SU-DHL-6 (cell line): ENCODE data around the gene THSD4.

Experiments
- H2AFZ ChIP-seq: fragments of 200-600 bp; sonication (generic); 2 replicates; pipeline ENCODE4 v1.6.1; 2014; ENCODE audit warnings: low read depth, mild to moderate bottlenecking, moderate library complexity, mixed read lengths, antibody characterized with exemption, low read length; ENCODE audit not compliant: severe bottlenecking
- H3F3A ChIP-seq: fragments of 200-600 bp; shearing (Covaris generic); 2 replicates; pipeline ENCODE4 v1.6.0; 2016; ENCODE audit warnings: antibody characterized with exemption, mild to moderate bottlenecking; ENCODE audit not compliant: insufficient read depth
- H3K27ac ChIP-seq: fragments of 200-600 bp; sonication (generic); 2 replicates; pipeline ENCODE4 v1.5.1; 2016; ENCODE audit warnings: low read depth, mild to moderate bottlenecking, low read length, moderate library complexity, mixed read lengths
- H3K27me3 ChIP-seq: fragments of 200-600 bp; sonication (generic), shearing (Covaris generic); 2 replicates; pipeline ENCODE4 v1.6.0; 2014; ENCODE audit warnings: mild to moderate bottlenecking, low read length
- H3K36me3 ChIP-seq: fragments of 200-600 bp; sonication (generic); 2 replicates; pipeline ENCODE4 v1.6.1; 2014; ENCODE audit warnings: mild to moderate bottlenecking, low read length, mixed read lengths
- H3K4me2 ChIP-seq: fragments of 300-600, 200-600 bp; shearing (Covaris generic), sonication (generic); 2 replicates; pipeline ENCODE4 v1.6.0; 2014; ENCODE audit warnings: low read length, low read depth, mild to moderate bottlenecking; ENCODE audit not compliant: poor library complexity, severe bottlenecking
- H3K4me3 ChIP-seq: fragments of 200-600 bp; sonication (generic); 2 replicates; pipeline ENCODE4 v1.5.1; 2014; ENCODE audit warnings: antibody characterized with exemption, low read length, mild to moderate bottlenecking, mixed read lengths; ENCODE audit not compliant: insufficient read depth, poor library complexity, severe bottlenecking
- H3K79me2 ChIP-seq: fragments of 200-600 bp; sonication (generic); 2 replicates; pipeline ENCODE4 v1.6.1; 2014; ENCODE audit warnings: mild to moderate bottlenecking, low read length, moderate library complexity; ENCODE audit not compliant: insufficient read depth
- H3K9ac ChIP-seq: fragments of 200-600 bp; sonication (generic); 2 replicates; pipeline ENCODE4 v1.7.0; 2014; ENCODE audit warnings: mild to moderate bottlenecking, low read length
- H3K9me2 ChIP-seq: fragments of 200-600 bp; sonication (generic); replicated peaks from 2 replicates; pipeline ENCODE4 v1.6.1; 2014; ENCODE audit warnings: low read length; ENCODE audit not compliant: insufficient read depth
- H3K9me3 ChIP-seq: fragments of 200-600 bp; sonication (generic); 2 replicates; pipeline ENCODE4 v1.6.1; 2014; ENCODE audit warnings: low read length, mixed read lengths; ENCODE audit not compliant: insufficient read depth
- H4K20me1 ChIP-seq: fragments of 200-600 bp; sonication (generic); 2 replicates; pipeline ENCODE4 v1.6.1; 2014; ENCODE audit warnings: low read depth, mild to moderate bottlenecking, antibody characterized with exemption, low read length, moderate library complexity, mixed read lengths
- EZH2phosphoT487 ChIP-seq: fragments of 200-600 bp; sonication (generic), shearing (Covaris generic); conservative IDR thresholded peaks from 2 replicates; pipeline ENCODE4 v1.6.1; 2018; ENCODE audit warnings: mild to moderate bottlenecking, antibody characterized with exemption, low read length, moderate library complexity, mixed read lengths
- TF ChIP-seq, protein P1 (sequence below): fragments of 200-600 bp; sonication (generic); IDR thresholded peaks from one replicate; pipeline ENCODE4 v1.5.1; 2017; ENCODE audit warnings: antibody characterized with exemption, mild to moderate bottlenecking, low read length, moderate library complexity; ENCODE audit not compliant: insufficient read depth, poor library complexity, severe bottlenecking

THSD4 gene

GRCh38 chr15:71390096-71390495, 274.8 kb downstream of the THSD4 start:
- H3K9me3 ChIP-seq: no peaks in the 10 kb centered on the region
- H4K20me1 ChIP-seq: no peaks in the 10 kb centered on the region
- H3K9ac ChIP-seq: no peak overlapping the region
- H3K4me3 ChIP-seq: no peak overlapping the region
- no peaks in the 10 kb centered on the region for H3K36me3 ChIP-seq
- no peak overlapping the region for H3K27ac ChIP-seq
- no peaks in the 10 kb centered on the region for H3F3A ChIP-seq
- no peak overlapping the region for H2AFZ ChIP-seq
- TF ChIP-seq EZH2phosphoT487: no peak
- TF ChIP-seq, protein P1, sequence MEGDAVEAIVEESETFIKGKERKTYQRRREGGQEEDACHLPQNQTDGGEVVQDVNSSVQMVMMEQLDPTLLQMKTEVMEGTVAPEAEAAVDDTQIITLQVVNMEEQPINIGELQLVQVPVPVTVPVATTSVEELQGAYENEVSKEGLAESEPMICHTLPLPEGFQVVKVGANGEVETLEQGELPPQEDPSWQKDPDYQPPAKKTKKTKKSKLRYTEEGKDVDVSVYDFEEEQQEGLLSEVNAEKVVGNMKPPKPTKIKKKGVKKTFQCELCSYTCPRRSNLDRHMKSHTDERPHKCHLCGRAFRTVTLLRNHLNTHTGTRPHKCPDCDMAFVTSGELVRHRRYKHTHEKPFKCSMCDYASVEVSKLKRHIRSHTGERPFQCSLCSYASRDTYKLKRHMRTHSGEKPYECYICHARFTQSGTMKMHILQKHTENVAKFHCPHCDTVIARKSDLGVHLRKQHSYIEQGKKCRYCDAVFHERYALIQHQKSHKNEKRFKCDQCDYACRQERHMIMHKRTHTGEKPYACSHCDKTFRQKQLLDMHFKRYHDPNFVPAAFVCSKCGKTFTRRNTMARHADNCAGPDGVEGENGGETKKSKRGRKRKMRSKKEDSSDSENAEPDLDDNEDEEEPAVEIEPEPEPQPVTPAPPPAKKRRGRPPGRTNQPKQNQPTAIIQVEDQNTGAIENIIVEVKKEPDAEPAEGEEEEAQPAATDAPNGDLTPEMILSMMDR: no peak
- no peaks in the 10 kb centered on the region for H3K9me2 ChIP-seq
- H3K27me3 ChIP-seq: no peaks in the 10 kb centered on the region
- no peaks in the 10 kb centered on the region for H3K79me2 ChIP-seq
- H3K4me2 ChIP-seq: no peak overlapping the region

GRCh38 chr15:71391421-71392088, 276.3 kb downstream of the THSD4 start:
- no peaks in the 10 kb centered on the region for H3K27me3 ChIP-seq
- H2AFZ ChIP-seq: no peak overlapping the region
- H3K36me3 ChIP-seq: no peaks in the 10 kb centered on the region
- no peak overlapping the region for H3K27ac ChIP-seq
- no peak overlapping the region for H3K9ac ChIP-seq
- H4K20me1 ChIP-seq: no peaks in the 10 kb centered on the region
- H3K4me2 ChIP-seq: no peak overlapping the region
- H3F3A ChIP-seq: no peaks in the 10 kb centered on the region
- no peak for TF ChIP-seq EZH2phosphoT487
- TF ChIP-seq, protein P1: no peak
- no peaks in the 10 kb centered on the region for H3K9me3 ChIP-seq
- no peaks in the 10 kb centered on the region for H3K79me2 ChIP-seq
- H3K9me2 ChIP-seq: no peaks in the 10 kb centered on the region
- no peak overlapping the region for H3K4me3 ChIP-seq

DNA sequence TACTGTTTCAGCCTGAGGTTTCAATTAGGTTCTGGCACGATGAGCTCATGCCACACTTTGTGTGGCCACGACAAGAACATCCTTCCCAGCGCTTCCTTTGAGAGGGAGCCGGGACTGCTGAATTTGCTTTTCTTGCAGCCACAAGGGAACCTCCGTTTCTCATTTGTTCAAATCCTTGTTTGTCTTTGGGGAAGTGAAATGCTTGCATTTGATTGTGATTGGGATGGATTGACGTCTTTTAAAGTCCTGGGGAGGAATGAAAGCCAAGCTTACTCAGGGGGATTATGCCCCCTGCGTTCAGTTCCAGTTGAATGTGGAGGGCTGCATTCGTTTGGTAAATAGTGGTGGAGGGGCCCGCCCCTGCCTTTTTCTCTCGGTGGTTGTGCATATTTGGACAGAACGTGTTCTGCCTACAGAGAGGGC, 277.6 kb downstream of the THSD4 start:
- Histone ChIP-seq H2AFZ (no peak overlapping the region), H3K27me3 (no peaks in the 10 kb centered on the region), H4K20me1 (no peaks in the 10 kb centered on the region), H3K9me3 (no peaks in the 10 kb centered on the region), H3K9me2 (no peaks in the 10 kb centered on the region), H3K9ac (no peak overlapping the region), H3K27ac (no peak overlapping the region), H3K4me2 (no peak overlapping the region), H3F3A (no peaks in the 10 kb centered on the region), H3K4me3 (no peak overlapping the region), H3K79me2 (no peaks in the 10 kb centered on the region), H3K36me3 (no peaks in the 10 kb centered on the region)
- TF ChIP-seq, protein P1: no peak
- no peak for TF ChIP-seq EZH2phosphoT487
